ENCODE results near the gene POLR2B.
"Not testable (repeated sequence)": the region's sequence is repeated elsewhere in the genome, so short reads cannot be mapped to it uniquely, and the experiment has no call there.

The POLR2B gene

GRCh38 chr4:57041020-57041419 lies 62.3 kb downstream of the POLR2B start:
- Histone ChIP-seq H3K9ac (no peak overlapping the region), H3K27me3 (no peaks in the 10 kb centered on the region), H3K36me3 (peaks cover 0 to 86% (median 18%) of the 10 kb centered on the region in 11 experiments; a peak in 14 of 22 replicates), H3K27ac (no peak overlapping the region), H4K20me1 (peaks cover 0 to 10% (median 0%) of the 10 kb centered on the region in 11 experiments; a peak in 2 of 22 replicates), H3K4me3 (no peak overlapping the region), H3K9me3 (replicated peaks in 1 of 11) (no peaks in the 10 kb centered on the region), H3K4me2 (no peak overlapping the region), H3K4me1 (peaks cover 0 to 23% (median 3%) of the 10 kb centered on the region in 10 experiments; a peak in 5 of 20 replicates)
- no peak for TF ChIP-seq Cebpa-rat (IDR thresholded peaks at IDR 0.05)

DNA sequence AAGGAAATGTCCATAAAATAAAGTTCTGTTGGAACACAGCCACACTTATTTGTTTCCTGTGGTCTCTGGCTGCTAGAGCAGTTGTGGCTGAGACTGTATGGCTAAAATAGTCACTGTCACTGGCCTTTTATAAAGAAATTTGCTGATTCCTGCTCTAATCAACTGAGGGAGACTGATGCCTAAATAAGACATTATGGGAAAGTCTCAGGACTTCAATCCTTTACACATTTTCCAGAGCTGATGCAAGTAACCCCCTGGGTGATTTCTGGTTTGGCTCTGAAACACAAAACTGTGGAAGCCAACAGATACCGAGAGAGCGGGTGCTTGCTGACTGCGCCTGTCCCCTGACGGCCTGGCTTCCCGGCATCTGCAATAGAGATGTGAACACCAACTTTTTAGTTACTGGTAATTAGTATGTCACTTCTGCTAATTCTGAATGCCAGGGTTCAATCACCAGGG lies 64.0 kb downstream of the POLR2B start:
- H3K36me3 ChIP-seq = peaks cover 0 to 84% (median 22%) of the 10 kb centered on the region in 11 experiments; a peak in 15 of 22 replicates
- peaks cover 0 to 23% (median 3%) of the 10 kb centered on the region in 10 experiments; a peak in 5 of 20 replicates for H3K4me1 ChIP-seq
- peaks cover 10 to 17% (median 14%) of the 10 kb centered on the region in 11 experiments for H3K9me3 ChIP-seq (replicated peaks in 1 of 11)
- no peak overlapping the region for H3K27ac ChIP-seq
- no peak overlapping the region for H3K4me2 ChIP-seq
- H3K9ac ChIP-seq = no peak overlapping the region
- no peak overlapping the region for H3K4me3 ChIP-seq
- no peaks in the 10 kb centered on the region for H3K27me3 ChIP-seq
- TF ChIP-seq Cebpa-rat (IDR thresholded peaks at IDR 0.05) = no peak
- peaks cover 0 to 10% (median 0%) of the 10 kb centered on the region in 11 experiments; a peak in 2 of 22 replicates for H4K20me1 ChIP-seq

DNA sequence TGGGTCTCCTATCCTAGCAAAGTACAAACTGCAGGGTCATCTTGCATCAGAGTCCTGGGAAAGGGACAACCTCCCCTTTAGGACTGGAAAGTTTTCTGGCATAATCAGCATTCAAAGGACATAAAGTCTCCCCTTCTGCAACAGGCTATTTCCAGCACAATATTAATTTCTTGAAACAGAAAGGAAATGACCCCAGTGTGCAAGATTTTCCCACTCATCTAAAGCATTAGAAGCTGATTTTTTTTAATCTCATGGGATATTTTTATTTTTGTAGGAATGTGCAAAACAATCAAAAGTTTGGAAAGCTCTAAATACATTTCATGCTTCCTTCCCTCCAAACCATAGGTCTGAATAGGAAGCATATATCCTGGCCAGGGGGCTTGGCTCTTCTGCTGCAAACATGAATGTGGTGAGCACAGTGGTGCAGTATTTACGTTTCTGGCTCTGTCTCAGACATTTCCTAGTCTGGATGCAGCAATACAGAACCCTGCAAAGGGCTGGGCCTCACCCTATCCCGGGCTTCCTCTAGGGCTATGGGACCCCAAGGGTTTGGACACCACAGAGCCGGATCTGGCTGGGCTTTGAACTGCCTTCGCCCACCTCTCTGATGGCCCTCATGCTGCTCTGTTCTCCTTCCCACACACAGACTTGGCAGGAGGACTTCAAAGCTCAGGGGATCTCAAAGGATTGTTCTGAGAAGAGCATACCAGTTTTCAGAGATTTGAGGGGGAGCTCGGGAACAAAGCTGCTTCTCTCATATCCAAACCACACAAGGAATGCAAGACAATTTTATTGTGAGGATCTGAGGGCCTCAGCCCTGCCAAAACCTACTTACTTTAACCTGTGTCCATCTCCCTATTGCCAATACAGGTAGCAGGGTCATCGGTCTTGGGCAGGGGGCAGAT lies 64.9 kb downstream of the POLR2B start:
- Histone ChIP-seq H3K4me3 (no peak overlapping the region), H3K4me2 (0 out of 22 replicates have a peak overlapping the region, but pooled peaks of 1 of the 11 experiments have one; percentile 12), H3K27ac (no peak overlapping the region), H3K27me3 (no peaks in the 10 kb centered on the region), H3K36me3 (peaks cover 0 to 84% (median 17%) of the 10 kb centered on the region in 11 experiments; a peak in 15 of 22 replicates), H4K20me1 (peaks cover 0 to 10% (median 0%) of the 10 kb centered on the region in 11 experiments; a peak in 2 of 22 replicates), H3K9me3 (replicated peaks in 1 of 11) (peaks cover 17 to 26% (median 19%) of the 10 kb centered on the region in 11 experiments), H3K4me1 (peaks cover 0 to 23% (median 3%) of the 10 kb centered on the region in 10 experiments; a peak in 5 of 20 replicates), H3K9ac (no peak overlapping the region)
- TF ChIP-seq Cebpa-rat (IDR thresholded peaks at IDR 0.05) = no peak

DNA sequence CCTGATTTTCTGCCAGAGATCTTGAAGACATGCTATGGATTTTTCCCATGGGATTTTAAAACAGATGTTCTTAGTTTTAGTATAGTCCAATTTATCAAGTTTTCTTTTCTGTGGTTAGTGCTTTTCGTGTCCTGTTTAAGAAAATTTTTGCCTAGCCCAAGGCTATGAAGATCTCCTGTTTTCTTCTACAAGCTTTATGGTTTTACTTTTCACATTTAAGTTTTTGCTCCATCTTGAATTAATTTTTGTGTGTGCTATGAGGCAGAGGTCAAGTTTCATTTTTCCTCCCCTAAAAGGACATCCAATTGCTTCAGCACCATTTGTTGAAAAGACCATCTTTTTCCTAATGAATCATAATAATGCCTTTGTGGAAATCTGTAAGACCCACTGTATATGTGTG lies 65.6 kb downstream of the POLR2B start:
- Histone ChIP-seq H3K9ac (no peak overlapping the region), H3K36me3 (peaks cover 0 to 84% (median 17%) of the 10 kb centered on the region in 11 experiments; a peak in 15 of 22 replicates)
- TF ChIP-seq Cebpa-rat (IDR thresholded peaks at IDR 0.05) = no peak

GRCh38 chr4:57044996-57045395 lies 66.3 kb downstream of the POLR2B start:
- H3K36me3 ChIP-seq = peaks cover 0 to 84% (median 17%) of the 10 kb centered on the region in 11 experiments; a peak in 14 of 22 replicates
- peak overlapping the region in 1 of 11 experiments; percentile 6; a peak in 1 of 22 replicates for H3K4me2 ChIP-seq
- no peak overlapping the region for H3K4me3 ChIP-seq
- H3K27ac ChIP-seq = no peak overlapping the region
- peaks cover 0 to 10% (median 0%) of the 10 kb centered on the region in 11 experiments; a peak in 2 of 22 replicates for H4K20me1 ChIP-seq
- H3K9ac ChIP-seq = no peak overlapping the region
- H3K9me3 ChIP-seq (replicated peaks in 1 of 11) = peaks cover 17 to 37% (median 27%) of the 10 kb centered on the region in 11 experiments
- no peak for TF ChIP-seq Cebpa-rat (IDR thresholded peaks at IDR 0.05)
- H3K27me3 ChIP-seq = no peaks in the 10 kb centered on the region
- peaks cover 0 to 23% (median 3%) of the 10 kb centered on the region in 10 experiments; a peak in 5 of 20 replicates for H3K4me1 ChIP-seq

More for the DNA sequence above, 65.6 kb downstream of the POLR2B start:
- Histone ChIP-seq H3K4me2 (0 out of 22 replicates have a peak overlapping the region, but pooled peaks of 1 of the 11 experiments have one; percentile 12), H3K4me3 (no peak overlapping the region), H3K9me3 (replicated peaks in 1 of 11) (peaks cover 17 to 30% (median 26%) of the 10 kb centered on the region in 11 experiments), H3K27ac (no peak overlapping the region), H3K4me1 (peaks cover 0 to 23% (median 3%) of the 10 kb centered on the region in 10 experiments; a peak in 5 of 20 replicates), H3K27me3 (no peaks in the 10 kb centered on the region), H4K20me1 (peaks cover 0 to 10% (median 0%) of the 10 kb centered on the region in 11 experiments; a peak in 2 of 22 replicates)

- H3K4me1 ChIP-seq = peaks cover 8 to 23% (median 16%) of the 10 kb centered on the region in 10 experiments; a peak in 17 of 20 replicates
- not testable (repeated sequence) for H3K9ac ChIP-seq, H3K4me3 ChIP-seq, H4K20me1 ChIP-seq, H3K27ac ChIP-seq, H3K4me2 ChIP-seq, H3K27me3 ChIP-seq
- H3K36me3 ChIP-seq = peaks cover 0 to 79% (median 15%) of the 10 kb centered on the region in 11 experiments; a peak in 13 of 22 replicates
- peaks cover 17 to 44% (median 27%) of the 10 kb centered on the region in 11 experiments for H3K9me3 ChIP-seq (replicated peaks in 1 of 11)
Measured at GRCh38 chr4:57047046-57047445, 68.3 kb downstream of the POLR2B start.

GRCh38 chr4:57048590-57049304 lies 70.1 kb downstream of the POLR2B start:
- Histone ChIP-seq H3K4me2 (no peak overlapping the region), H4K20me1 (peaks cover 0 to 8% (median 0%) of the 10 kb centered on the region in 11 experiments; a peak in 1 of 22 replicates)

DNA sequence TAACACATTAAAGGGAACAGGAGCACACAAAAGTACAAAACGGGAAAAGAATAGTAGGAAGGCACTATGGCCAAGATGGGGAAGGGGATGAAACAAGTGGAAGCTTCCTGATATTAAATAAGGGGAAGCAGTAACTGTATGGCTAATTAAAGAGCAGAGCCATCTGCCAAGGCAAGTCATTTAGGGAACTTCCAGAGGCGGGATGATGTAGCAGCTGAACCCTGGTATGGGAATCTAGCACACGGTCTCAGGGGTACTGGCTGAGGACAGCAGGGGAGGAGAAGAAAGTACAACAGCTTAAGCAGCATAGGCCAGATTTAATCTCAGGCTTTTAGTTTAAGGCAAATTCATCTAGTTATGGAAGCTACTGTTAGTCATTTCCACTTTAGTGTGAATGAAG lies 72.4 kb downstream of the POLR2B start:
- Histone ChIP-seq H3K4me3 (no peak overlapping the region), H3K4me2 (peak overlapping the region in 6 of 11 experiments; percentile 2 to 58 (median 30); a peak in 11 of 22 replicates), H4K20me1 (no peaks in the 10 kb centered on the region), H3K27me3 (no peaks in the 10 kb centered on the region), H3K36me3 (peaks cover 0 to 94% (median 33%) of the 10 kb centered on the region in 11 experiments; a peak in 14 of 22 replicates), H3K27ac (peak overlapping the region in 6 of 11 experiments; percentile 1 to 61 (median 9); a peak in 8 of 22 replicates), H3K9me3 (replicated peaks in 1 of 11) (peaks cover 17 to 76% (median 38%) of the 10 kb centered on the region in 11 experiments), H3K9ac (0 out of 22 replicates have a peak overlapping the region, but pooled peaks of 1 of the 11 experiments have one; percentile 6), H3K4me1 (peaks cover 0 to 22% (median 12%) of the 10 kb centered on the region in 10 experiments; a peak in 13 of 20 replicates)
- TF ChIP-seq Cebpa-rat (IDR thresholded peaks at IDR 0.05) = no peak

More at GRCh38 chr4:57048590-57049304, 70.1 kb downstream of the POLR2B start:
- TF ChIP-seq Cebpa-rat (IDR thresholded peaks at IDR 0.05) = no peak
- no peaks in the 10 kb centered on the region for H3K27me3 ChIP-seq
- H3K4me1 ChIP-seq = peaks cover 7 to 22% (median 15%) of the 10 kb centered on the region in 10 experiments; a peak in 17 of 20 replicates
- peaks cover 0 to 89% (median 29%) of the 10 kb centered on the region in 11 experiments; a peak in 14 of 22 replicates for H3K36me3 ChIP-seq
- H3K9me3 ChIP-seq (replicated peaks in 1 of 11) = peaks cover 17 to 58% (median 36%) of the 10 kb centered on the region in 11 experiments
- no peak overlapping the region for H3K4me3 ChIP-seq
- no peak overlapping the region for H3K27ac ChIP-seq
- H3K9ac ChIP-seq = no peak overlapping the region

Data from BLaER1 treated with 17β-estradiol and CSF1 and Interleukin-3, amounts not matched to agents 10 nM and 100 nM (cell line).